Duodenal mucosa (tissue), 2 donors: Measurements from ENCODE around the gene CHAT.

ENCODE experiments used
- H3K27ac ChIP-seq: one replicate; pipeline ENCODE4 v1.7.0; 2013; ENCODE audit warnings: low read depth, low read length
- H3K27me3 ChIP-seq, 2 donors: one replicate each; pipeline ENCODE4 v1.7.0; 2013; ENCODE audit warnings: low read length in 2 of 2, control low read depth in 1 of 2; ENCODE audit not compliant: insufficient read depth in 2 of 2, control insufficient read depth in 1 of 2
- H3K36me3 ChIP-seq, 2 donors: one replicate each; pipeline ENCODE4 v1.7.0; 2013; ENCODE audit warnings: low read length in 2 of 2, control low read depth in 1 of 2; ENCODE audit not compliant: insufficient read depth in 2 of 2, control insufficient read depth in 1 of 2
- H3K4me1 ChIP-seq, 2 donors: one replicate each; pipeline ENCODE4 v1.7.0; 2013; ENCODE audit warnings: low read length in 2 of 2, control low read depth in 1 of 2; ENCODE audit not compliant: insufficient read depth in 2 of 2, control insufficient read depth in 1 of 2
- H3K4me3 ChIP-seq, 2 donors: one replicate each; pipeline ENCODE4 v1.7.0; 2013; ENCODE audit warnings: low read length in 2 of 2, low read depth in 1 of 2
- H3K9ac ChIP-seq, 2 donors: one replicate each; pipeline ENCODE4 v1.7.0; 2013; ENCODE audit warnings: low read length in 2 of 2, low read depth in 1 of 2
- H3K9me3 ChIP-seq, 2 donors: one replicate each; pipeline ENCODE4 v1.7.0; 2013; ENCODE audit warnings: low read length in 2 of 2, control low read depth in 1 of 2; ENCODE audit not compliant: control insufficient read depth in 1 of 2

The CHAT gene

GRCh38 chr10:49605216-49605938 lies 8.5 kb upstream of the CHAT start:
- H3K9me3 ChIP-seq, result no peaks in the 10 kb centered on the region
- H3K4me1 ChIP-seq, result no peaks in the 10 kb centered on the region
- H3K27me3 ChIP-seq, result peaks cover 26 to 38% of the 10 kb centered on the region in 2 donors
- no peak overlapping the region for H3K4me3 ChIP-seq
- H3K9ac ChIP-seq, result no peak overlapping the region
- no peak overlapping the region for H3K27ac ChIP-seq
- no peaks in the 10 kb centered on the region for H3K36me3 ChIP-seq

GRCh38 chr10:49605939-49606509 lies 7.8 kb upstream of the CHAT start:
- Histone ChIP-seq H3K4me1 (no peaks in the 10 kb centered on the region), H3K9me3 (no peaks in the 10 kb centered on the region), H3K9ac (no peak overlapping the region), H3K27ac (no peak overlapping the region), H3K4me3 (no peak overlapping the region), H3K36me3 (no peaks in the 10 kb centered on the region), H3K27me3 (peaks cover 32 to 42% of the 10 kb centered on the region in 2 donors)

- Histone ChIP-seq H3K36me3 (no peaks in the 10 kb centered on the region), H3K4me3 (no peak overlapping the region), H3K27me3 (peaks cover 41 to 48% of the 10 kb centered on the region in 2 donors), H3K9me3 (no peaks in the 10 kb centered on the region), H3K9ac (no peak overlapping the region), H3K4me1 (no peaks in the 10 kb centered on the region), H3K27ac (no peak overlapping the region)
Measured at GRCh38 chr10:49606981-49607535, 6.8 kb upstream of the CHAT start.

- Histone ChIP-seq H3K4me3 (no peak overlapping the region), H3K36me3 (no peaks in the 10 kb centered on the region), H3K4me1 (no peaks in the 10 kb centered on the region), H3K27me3 (peaks cover 54 to 55% of the 10 kb centered on the region in 2 donors), H3K9ac (no peak overlapping the region), H3K9me3 (no peaks in the 10 kb centered on the region), H3K27ac (no peak overlapping the region)
Measured at GRCh38 chr10:49608166-49609005, 5.5 kb upstream of the CHAT start.

- Histone ChIP-seq H3K4me1 (no peaks in the 10 kb centered on the region), H3K4me3 (no peak overlapping the region), H3K9me3 (no peaks in the 10 kb centered on the region), H3K36me3 (no peaks in the 10 kb centered on the region), H3K27me3 (peaks cover 57 to 60% of the 10 kb centered on the region in 2 donors), H3K27ac (no peak overlapping the region), H3K9ac (no peak overlapping the region)
Measured at GRCh38 chr10:49609006-49609282, 4.9 kb upstream of the CHAT start.

- Histone ChIP-seq H3K9ac (no peak overlapping the region), H3K36me3 (no peaks in the 10 kb centered on the region), H3K4me3 (no peak overlapping the region), H3K4me1 (no peaks in the 10 kb centered on the region), H3K9me3 (no peaks in the 10 kb centered on the region), H3K27me3 (peaks cover 59 to 64% of the 10 kb centered on the region in 2 donors), H3K27ac (no peak overlapping the region)
Measured at GRCh38 chr10:49609283-49610113, 4.3 kb upstream of the CHAT start.

- H3K4me1 ChIP-seq, result no peaks in the 10 kb centered on the region
- no peaks in the 10 kb centered on the region for H3K36me3 ChIP-seq
- no peak within 1 kb of the TSS for H3K27ac ChIP-seq
- H3K4me3 ChIP-seq, result no peak within 1 kb of the TSS
- H3K27me3 ChIP-seq, result peaks cover 64 to 70% of the 10 kb centered on the region in 2 donors
- no peak within 1 kb of the TSS for H3K9ac ChIP-seq
- no peaks in the 10 kb centered on the region for H3K9me3 ChIP-seq
Measured at GRCh38 chr10:49610114-49610457, 3.8 kb upstream of the CHAT start, which contains the start of gene SLC18A3. Gene SLC18A3 (plus strand): TSS chr10:49610310. CDS start chr10:49610741, 431 bp downstream.

GRCh38 chr10:49610458-49611165 lies 3.2 kb upstream of the CHAT start:
- Histone ChIP-seq H3K36me3 (no peaks in the 10 kb centered on the region), H3K4me3 (no peak overlapping the region), H3K9ac (no peak overlapping the region), H3K27me3 (peaks cover 66 to 75% of the 10 kb centered on the region in 2 donors), H3K4me1 (no peaks in the 10 kb centered on the region), H3K27ac (no peak overlapping the region), H3K9me3 (no peaks in the 10 kb centered on the region)

GRCh38 chr10:49611166-49611815 lies 2.5 kb upstream of the CHAT start:
- Histone ChIP-seq H3K9me3 (no peaks in the 10 kb centered on the region), H3K4me3 (no peak overlapping the region), H3K27me3 (peaks cover 70 to 79% of the 10 kb centered on the region in 2 donors), H3K36me3 (no peaks in the 10 kb centered on the region), H3K27ac (no peak overlapping the region), H3K9ac (no peak overlapping the region), H3K4me1 (no peaks in the 10 kb centered on the region)
